ENCODE data around the gene PRKCB. TPM values are rescaled to one million over a fixed set of nuclear protein-coding genes. Genes with fewer than 3 reads are reported as not detected.

PRKCB gene
- total RNA-seq, 4 donors from 2014 or later, result 0.29 to 9.5 (median 2.9) TPM

GRCh38 chr16:23976524-23976923 is 140.7 kb downstream of the PRKCB start:
- no peak overlapping the region for H3K27ac ChIP-seq
- no peak for TF ChIP-seq CTCF (IDR thresholded peaks at IDR 0.05)
- no peak for TF ChIP-seq POLR2A (IDR thresholded peaks at IDR 0.05)
- H3K27me3 ChIP-seq, result no peaks in the 10 kb centered on the region
- intact Hi-C loops (cut with DNase I; ENCODE audit: low total_unique reads), result no loop called here
- H3K36me3 ChIP-seq, result no peaks in the 10 kb centered on the region
- no peaks in the 10 kb centered on the region for H3K4me1 ChIP-seq
- no peak for DNase-seq
- H3K9me3 ChIP-seq, result no peaks in the 10 kb centered on the region
- no peak overlapping the region for H3K4me3 ChIP-seq

- intact Hi-C loops (cut with DNase I; ENCODE audit: low total_unique reads), result no loop called here
Observed at GRCh38 chr16:23979441-23979840, 143.7 kb downstream of the PRKCB start.

GRCh38 chr16:23979982-23980381 is 144.2 kb downstream of the PRKCB start:
- TF ChIP-seq POLR2A (IDR thresholded peaks at IDR 0.05) (no peak), CTCF (IDR thresholded peaks at IDR 0.05) (no peak)
- H3K4me3 ChIP-seq, result no peak overlapping the region
- H3K9me3 ChIP-seq, result no peaks in the 10 kb centered on the region
- H3K27ac ChIP-seq, result no peak overlapping the region
- no peaks in the 10 kb centered on the region for H3K4me1 ChIP-seq
- DNase-seq, result no peak
- no peaks in the 10 kb centered on the region for H3K36me3 ChIP-seq
- intact Hi-C loops (cut with DNase I; ENCODE audit: low total_unique reads), result no loop called here
- no peaks in the 10 kb centered on the region for H3K27me3 ChIP-seq

More at GRCh38 chr16:23979441-23979840, 143.7 kb downstream of the PRKCB start:
- no peaks in the 10 kb centered on the region for H3K9me3 ChIP-seq
- H3K27me3 ChIP-seq, result no peaks in the 10 kb centered on the region
- TF ChIP-seq CTCF (IDR thresholded peaks at IDR 0.05) (no peak), POLR2A (IDR thresholded peaks at IDR 0.05) (no peak)
- DNase-seq, result no peak
- H3K36me3 ChIP-seq, result no peaks in the 10 kb centered on the region
- H3K4me1 ChIP-seq, result no peaks in the 10 kb centered on the region
- H3K4me3 ChIP-seq, result no peak overlapping the region
- no peak overlapping the region for H3K27ac ChIP-seq

GRCh38 chr16:23981429-23982399 is 145.9 kb downstream of the PRKCB start:
- intact Hi-C loops (cut with DNase I; ENCODE audit: low total_unique reads), result no loop called here
- Histone ChIP-seq H3K36me3 (no peaks in the 10 kb centered on the region), H3K4me1 (no peaks in the 10 kb centered on the region), H3K27ac (no peak overlapping the region), H3K27me3 (no peaks in the 10 kb centered on the region), H3K4me3 (no peak overlapping the region), H3K9me3 (no peaks in the 10 kb centered on the region)
- TF ChIP-seq CTCF (IDR thresholded peaks at IDR 0.05) (no peak), POLR2A (IDR thresholded peaks at IDR 0.05) (no peak)
- no peak for DNase-seq

- intact Hi-C loops (cut with DNase I; ENCODE audit: low total_unique reads), result no loop called here
- Histone ChIP-seq H3K36me3 (no peaks in the 10 kb centered on the region), H3K9me3 (no peaks in the 10 kb centered on the region), H3K4me1 (no peaks in the 10 kb centered on the region), H3K4me3 (no peak overlapping the region), H3K27ac (no peak overlapping the region), H3K27me3 (no peaks in the 10 kb centered on the region)
- DNase-seq, result no peak
- no peak for TF ChIP-seq CTCF (IDR thresholded peaks at IDR 0.05)
- TF ChIP-seq POLR2A (IDR thresholded peaks at IDR 0.05), result no peak
Observed at GRCh38 chr16:23986455-23986854, 150.7 kb downstream of the PRKCB start.
